ENCODE data around the gene CACNB4. TPM values are rescaled to one million over a fixed set of nuclear protein-coding genes. Genes with fewer than 3 reads are reported as not detected.
A peak's percentile ranks its signal among the peaks of the same experiment; 100 is the strongest.

Gene CACNB4
- total and polyA plus RNA-seq, 7 donors, result 0.23 to 4.4 (median 1.1) TPM

GRCh38 chr2:151965884-151966283, 133.0 kb downstream of the CACNB4 start:
- Histone ChIP-seq H3K4me3 (no peak overlapping the region), H3K27ac (no peak overlapping the region), H3K4me1 (no peaks in the 10 kb centered on the region), H3K9me3 (no peaks in the 10 kb centered on the region), H3K27me3 (no peaks in the 10 kb centered on the region), H3K36me3 (no peaks in the 10 kb centered on the region)
- TF ChIP-seq POLR2AphosphoS5 (IDR thresholded peaks at IDR 0.05) (no peak), EP300 (IDR thresholded peaks at IDR 0.05) (no peak), POLR2A (IDR thresholded peaks at IDR 0.05) (no peak)
- intact Hi-C loops (cut with DNase I), result no loop called here
- 92 to 94% methylated on average over 4 of the region's 4 CpGs for WGBS, 2 donors
- DNase-seq, result no peak

DNA sequence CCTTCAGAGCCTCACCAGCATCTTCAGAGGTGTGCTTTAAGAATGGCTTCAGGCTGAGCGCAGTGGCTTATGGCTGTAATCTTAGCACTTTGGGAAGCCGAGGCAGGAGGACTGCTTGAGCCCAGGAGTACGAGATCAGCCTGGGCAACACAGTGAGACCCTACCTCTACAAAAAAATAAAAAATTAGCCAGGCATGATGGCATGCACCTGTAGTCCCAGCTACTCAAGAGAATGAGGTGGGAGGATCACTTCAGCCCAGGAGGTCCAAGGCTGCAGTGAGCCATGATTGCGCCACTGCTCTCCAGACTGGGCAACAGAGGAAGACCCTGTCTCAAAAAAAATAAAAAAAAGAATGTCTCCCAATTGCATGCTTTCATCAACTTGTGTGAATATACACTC, 137.3 kb downstream of the CACNB4 start:
- Histone ChIP-seq H3K36me3 (no peaks in the 10 kb centered on the region), H3K4me3 (no peak overlapping the region), H3K27me3 (no peaks in the 10 kb centered on the region), H3K4me1 (peaks cover 0 to 8% (median 0%) of the 10 kb centered on the region in 4 donors), H3K27ac (no peak overlapping the region), H3K9me3 (no peaks in the 10 kb centered on the region)
- WGBS, 2 donors, result 95 to 96% methylated on average over 4 of the region's 4 CpGs
- intact Hi-C loops (cut with DNase I), result no loop called here
- no peak for TF ChIP-seq POLR2AphosphoS5 (IDR thresholded peaks at IDR 0.05)
- no peak for TF ChIP-seq EP300 (IDR thresholded peaks at IDR 0.05)
- DNase-seq, result no peak

- Histone ChIP-seq H3K4me1 (peaks cover 0 to 8% (median 0%) of the 10 kb centered on the region in 4 donors), H3K9me3 (no peaks in the 10 kb centered on the region), H3K4me3 (no peak overlapping the region), H3K27ac (peak overlapping the region in 1 of 4 donors; percentile 62), H3K27me3 (no peaks in the 10 kb centered on the region), H3K36me3 (no peaks in the 10 kb centered on the region)
- 88 to 94% methylated on average over 1 of the region's 1 CpG for WGBS, 2 donors
- DNase-seq, result no peak
- intact Hi-C loops (cut with DNase I), result no loop called here
- peak in 1 of 4 donors; percentile 19 for TF ChIP-seq EP300 (IDR thresholded peaks at IDR 0.05)
- TF ChIP-seq POLR2A (IDR thresholded peaks at IDR 0.05), result no peak
These were observed 139.6 kb downstream of the CACNB4 start for GRCh38 chr2:151959238-151959637.

DNA sequence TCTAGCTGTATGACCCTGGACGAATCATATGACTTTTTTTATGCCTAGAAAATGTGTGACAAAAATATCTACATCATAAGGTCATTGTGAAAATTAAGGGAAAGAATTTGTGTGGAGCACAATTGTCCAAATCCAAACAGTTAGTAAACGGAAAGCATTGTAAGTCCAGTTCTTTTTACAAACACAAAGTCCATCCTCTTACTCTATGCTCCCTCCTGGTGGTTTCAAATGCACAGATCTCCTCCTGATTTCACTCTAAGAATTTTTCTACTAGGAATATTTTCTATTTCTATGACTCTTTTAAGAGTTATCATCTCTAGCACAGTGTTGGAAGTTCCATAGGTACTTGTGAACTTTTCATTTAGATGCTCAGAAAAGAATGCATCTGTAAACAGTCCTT, 145.4 kb downstream of the CACNB4 start:
- H3K27me3 ChIP-seq, result no peaks in the 10 kb centered on the region
- H3K36me3 ChIP-seq, result no peaks in the 10 kb centered on the region
- no peak overlapping the region for H3K4me3 ChIP-seq
- TF ChIP-seq POLR2A (IDR thresholded peaks at IDR 0.05), result no peak
- TF ChIP-seq, protein P1, sequence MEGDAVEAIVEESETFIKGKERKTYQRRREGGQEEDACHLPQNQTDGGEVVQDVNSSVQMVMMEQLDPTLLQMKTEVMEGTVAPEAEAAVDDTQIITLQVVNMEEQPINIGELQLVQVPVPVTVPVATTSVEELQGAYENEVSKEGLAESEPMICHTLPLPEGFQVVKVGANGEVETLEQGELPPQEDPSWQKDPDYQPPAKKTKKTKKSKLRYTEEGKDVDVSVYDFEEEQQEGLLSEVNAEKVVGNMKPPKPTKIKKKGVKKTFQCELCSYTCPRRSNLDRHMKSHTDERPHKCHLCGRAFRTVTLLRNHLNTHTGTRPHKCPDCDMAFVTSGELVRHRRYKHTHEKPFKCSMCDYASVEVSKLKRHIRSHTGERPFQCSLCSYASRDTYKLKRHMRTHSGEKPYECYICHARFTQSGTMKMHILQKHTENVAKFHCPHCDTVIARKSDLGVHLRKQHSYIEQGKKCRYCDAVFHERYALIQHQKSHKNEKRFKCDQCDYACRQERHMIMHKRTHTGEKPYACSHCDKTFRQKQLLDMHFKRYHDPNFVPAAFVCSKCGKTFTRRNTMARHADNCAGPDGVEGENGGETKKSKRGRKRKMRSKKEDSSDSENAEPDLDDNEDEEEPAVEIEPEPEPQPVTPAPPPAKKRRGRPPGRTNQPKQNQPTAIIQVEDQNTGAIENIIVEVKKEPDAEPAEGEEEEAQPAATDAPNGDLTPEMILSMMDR (IDR thresholded peaks at IDR 0.05), result no peak
- no peak for TF ChIP-seq EP300 (IDR thresholded peaks at IDR 0.05)
- no peak for TF ChIP-seq POLR2AphosphoS5 (IDR thresholded peaks at IDR 0.05)
- H3K4me1 ChIP-seq, result no peaks in the 10 kb centered on the region
- no peak overlapping the region for H3K27ac ChIP-seq
- 56 to 68% methylated on average over 2 of the region's 2 CpGs for WGBS, 2 donors
- H3K9me3 ChIP-seq, result no peaks in the 10 kb centered on the region
- intact Hi-C loops (cut with DNase I), result no loop called here
- DNase-seq, result no peak

- TF ChIP-seq EP300 (IDR thresholded peaks at IDR 0.05) (no peak), POLR2AphosphoS5 (IDR thresholded peaks at IDR 0.05) (no peak), POLR2A (IDR thresholded peaks at IDR 0.05) (no peak)
- TF ChIP-seq, protein P1 (IDR thresholded peaks at IDR 0.05), result no peak
- 85 to 92% methylated on average over 14 of the region's 14 CpGs for WGBS, 2 donors
These were observed 146.0 kb downstream of the CACNB4 start for GRCh38 chr2:151952691-151953456.

DNA sequence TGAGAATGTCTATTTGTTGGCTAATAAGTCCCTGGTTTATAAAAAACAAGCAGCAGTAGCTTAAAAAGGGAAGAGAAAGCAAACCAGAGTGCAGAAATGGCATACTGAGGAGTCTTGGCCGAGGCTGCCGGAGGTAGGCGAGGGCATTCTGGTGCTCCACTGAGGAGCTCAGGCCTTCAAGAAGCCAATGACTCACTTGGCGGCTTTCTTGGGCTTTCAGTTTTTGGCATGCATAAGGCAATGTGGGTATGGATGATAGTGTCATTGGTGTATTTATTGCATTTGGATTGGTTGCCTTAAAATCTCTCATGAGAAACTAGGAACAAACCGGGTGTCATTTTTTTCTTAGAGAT, 151.1 kb downstream of the CACNB4 start:
- no peak for DNase-seq
- Histone ChIP-seq H3K9me3 (no peaks in the 10 kb centered on the region), H3K27ac (peak overlapping the region in 1 of 4 donors; percentile 12), H3K27me3 (no peaks in the 10 kb centered on the region), H3K4me3 (no peak overlapping the region), H3K4me1 (no peaks in the 10 kb centered on the region), H3K36me3 (no peaks in the 10 kb centered on the region)
- WGBS, 2 donors, result 53 to 61% methylated on average over 5 of the region's 5 CpGs
- intact Hi-C loops (cut with DNase I), result no loop called here
- TF ChIP-seq, protein P1 (IDR thresholded peaks at IDR 0.05), result no peak
- TF ChIP-seq POLR2AphosphoS5 (IDR thresholded peaks at IDR 0.05) (no peak), POLR2A (IDR thresholded peaks at IDR 0.05) (no peak), EP300 (IDR thresholded peaks at IDR 0.05) (no peak)

More at GRCh38 chr2:151952691-151953456, 146.0 kb downstream of the CACNB4 start:
- no peaks in the 10 kb centered on the region for H3K27me3 ChIP-seq
- H3K4me1 ChIP-seq, result no peaks in the 10 kb centered on the region
- H3K9me3 ChIP-seq, result no peaks in the 10 kb centered on the region
- H3K4me3 ChIP-seq, result no peak overlapping the region
- no peaks in the 10 kb centered on the region for H3K36me3 ChIP-seq
- H3K27ac ChIP-seq, result no peak overlapping the region
- intact Hi-C loops (cut with DNase I), result no loop called here
- no peak for DNase-seq

Measured in sigmoid colon (tissue), 7 donors.